ENCODE data around the gene WDR27. TPM values are rescaled to one million over a fixed set of nuclear protein-coding genes. Genes with fewer than 3 reads are reported as not detected.
A peak's percentile ranks its signal among the peaks of the same experiment; 100 is the strongest.
"Not testable (repeated sequence)": the region's sequence is repeated elsewhere in the genome, so short reads cannot be mapped to it uniquely, and the experiment has no call there.

WDR27 gene
- polyA plus RNA-seq, 10 donors = 20.0 to 58.1 (median 35.5) TPM

- peak; percentile 86 to 87 (median 86) for DNase-seq
Measured at GRCh38 chr6:169529931-169530751, 171.7 kb downstream of the WDR27 start.

GRCh38 chr6:169528755-169529154 lies 173.1 kb downstream of the WDR27 start:
- DNase-seq = no peak

- DNase-seq = peak in 1 of 3 donors; percentile 38
Measured at GRCh38 chr6:169527306-169527705, 174.5 kb downstream of the WDR27 start.

GRCh38 chr6:169521825-169522224 lies 180.0 kb downstream of the WDR27 start:
- no peak for DNase-seq

GRCh38 chr6:169520104-169520503 lies 181.7 kb downstream of the WDR27 start:
- no peak for DNase-seq

GRCh38 chr6:169518451-169518850 lies 183.4 kb downstream of the WDR27 start:
- no peak for DNase-seq

- no peak for DNase-seq
Measured at GRCh38 chr6:169513478-169514193, 188.2 kb downstream of the WDR27 start.

GRCh38 chr6:169511785-169512184 lies 190.0 kb downstream of the WDR27 start:
- not testable (repeated sequence) for DNase-seq

GRCh38 chr6:169510871-169511270 lies 191.0 kb downstream of the WDR27 start:
- DNase-seq = no peak

- no peak for DNase-seq
Measured at GRCh38 chr6:169508452-169508851, 193.4 kb downstream of the WDR27 start.

GRCh38 chr6:169503422-169504152 lies 198.2 kb downstream of the WDR27 start:
- DNase-seq = peak; percentile 67 to 74 (median 72)

GRCh38 chr6:169502445-169502844 lies 199.4 kb downstream of the WDR27 start:
- no peak for DNase-seq

- DNase-seq = no peak
Measured at GRCh38 chr6:169501777-169502313, 200.0 kb downstream of the WDR27 start.

GRCh38 chr6:169501128-169501527 lies 200.7 kb downstream of the WDR27 start:
- no peak for DNase-seq

- no peak for DNase-seq
Measured at GRCh38 chr6:169500688-169501087, 201.1 kb downstream of the WDR27 start.

- peak in 1 of 3 donors; percentile 55 for DNase-seq
Measured at GRCh38 chr6:169499848-169500247, 202.0 kb downstream of the WDR27 start.

GRCh38 chr6:169498916-169499513 lies 202.8 kb downstream of the WDR27 start:
- DNase-seq = peak in 2 of 3 donors; percentile 31 to 60

- peak in 1 of 3 donors; percentile 49 for DNase-seq
Measured at GRCh38 chr6:169495601-169496000, 206.2 kb downstream of the WDR27 start.

GRCh38 chr6:169494038-169494437 lies 207.8 kb downstream of the WDR27 start:
- no peak for DNase-seq

- no peak for DNase-seq
Measured at GRCh38 chr6:169491482-169491881, 210.3 kb downstream of the WDR27 start.

GRCh38 chr6:169490830-169491229 lies 211.0 kb downstream of the WDR27 start:
- peak in 1 of 3 donors; percentile 41 for DNase-seq

- DNase-seq = peak in 2 of 3 donors; percentile 58 to 75
Measured at GRCh38 chr6:169490246-169490641, 211.6 kb downstream of the WDR27 start.
